Endothelial cell of umbilical vein (primary cell): ENCODE results near the gene AUTS2.

ENCODE experiments used
- EZH2 ChIP-seq: IDR thresholded peaks from 2 replicates; pipeline ENCODE4 v1.6.1; 2012; ENCODE audit warnings: borderline replicate concordance, low read depth, mild to moderate bottlenecking, moderate library complexity, low read length, inconsistent platforms; ENCODE audit not compliant: severe bottlenecking
- JUN ChIP-seq: IDR thresholded peaks from 2 replicates; pipeline ENCODE4 v1.6.1; 2011; ENCODE audit warnings: borderline replicate concordance, low read depth; ENCODE audit not compliant: insufficient read length, insufficient read depth
- POLR2AphosphoS5 ChIP-seq: IDR thresholded peaks from 2 replicates; pipeline ENCODE4 v1.6.1; 2012; ENCODE audit warnings: low read depth, mild to moderate bottlenecking, control low read depth, low read length, moderate library complexity; ENCODE audit not compliant: insufficient read depth
- TF ChIP-seq, protein P1 (sequence below), 2 donors: IDR thresholded peaks; 1 replicate in 1 of 2; 2 replicates in 1 of 2; pipeline ENCODE4 v1.5.1; 2011; ENCODE audit warnings: low read length in 2 of 2, mild to moderate bottlenecking in 2 of 2, moderate library complexity in 2 of 2, control low read depth in 1 of 2, inconsistent platforms in 1 of 2, low read depth in 1 of 2; ENCODE audit not compliant: insufficient read depth in 1 of 2; ENCODE audit errors: extremely low read depth in 1 of 2
- TF ChIP-seq, protein P2 (sequence below): IDR thresholded peaks from 2 replicates; pipeline ENCODE4 v1.6.1; 2011; ENCODE audit not compliant: insufficient read depth, insufficient read length

DNA sequence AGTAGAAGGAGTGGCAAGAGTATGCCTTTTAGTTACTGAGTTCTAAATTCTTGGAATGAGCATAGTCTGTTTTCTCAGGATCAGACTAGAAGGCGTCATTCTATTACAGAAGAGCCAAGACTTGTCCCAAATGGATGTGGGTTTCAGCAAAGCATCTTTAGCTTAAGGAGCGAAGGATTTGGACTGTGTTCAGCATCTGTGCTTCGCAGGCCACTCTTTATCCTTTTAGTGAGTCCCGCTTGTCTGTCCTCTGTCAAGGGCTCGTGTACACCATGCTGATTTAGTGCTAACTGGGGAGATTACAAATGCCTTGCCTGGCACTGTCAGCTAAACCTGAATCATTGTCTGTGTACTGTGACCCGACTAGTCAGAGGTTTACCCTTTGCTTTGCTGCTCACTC lies 465.7 kb downstream of the AUTS2 start:
- TF ChIP-seq, protein P1, sequence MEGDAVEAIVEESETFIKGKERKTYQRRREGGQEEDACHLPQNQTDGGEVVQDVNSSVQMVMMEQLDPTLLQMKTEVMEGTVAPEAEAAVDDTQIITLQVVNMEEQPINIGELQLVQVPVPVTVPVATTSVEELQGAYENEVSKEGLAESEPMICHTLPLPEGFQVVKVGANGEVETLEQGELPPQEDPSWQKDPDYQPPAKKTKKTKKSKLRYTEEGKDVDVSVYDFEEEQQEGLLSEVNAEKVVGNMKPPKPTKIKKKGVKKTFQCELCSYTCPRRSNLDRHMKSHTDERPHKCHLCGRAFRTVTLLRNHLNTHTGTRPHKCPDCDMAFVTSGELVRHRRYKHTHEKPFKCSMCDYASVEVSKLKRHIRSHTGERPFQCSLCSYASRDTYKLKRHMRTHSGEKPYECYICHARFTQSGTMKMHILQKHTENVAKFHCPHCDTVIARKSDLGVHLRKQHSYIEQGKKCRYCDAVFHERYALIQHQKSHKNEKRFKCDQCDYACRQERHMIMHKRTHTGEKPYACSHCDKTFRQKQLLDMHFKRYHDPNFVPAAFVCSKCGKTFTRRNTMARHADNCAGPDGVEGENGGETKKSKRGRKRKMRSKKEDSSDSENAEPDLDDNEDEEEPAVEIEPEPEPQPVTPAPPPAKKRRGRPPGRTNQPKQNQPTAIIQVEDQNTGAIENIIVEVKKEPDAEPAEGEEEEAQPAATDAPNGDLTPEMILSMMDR (IDR thresholded peaks at IDR 0.05; ENCODE audit: extremely low read depth in 1 of 2, insufficient read depth in 1 of 2, low read depth in 1 of 2, low read length in 2 of 2): no peak
- TF ChIP-seq POLR2AphosphoS5: no peak
- no peak for TF ChIP-seq JUN
- TF ChIP-seq, protein P2, sequence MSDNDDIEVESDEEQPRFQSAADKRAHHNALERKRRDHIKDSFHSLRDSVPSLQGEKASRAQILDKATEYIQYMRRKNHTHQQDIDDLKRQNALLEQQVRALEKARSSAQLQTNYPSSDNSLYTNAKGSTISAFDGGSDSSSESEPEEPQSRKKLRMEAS: no peak
- no peak for TF ChIP-seq EZH2
